ENCODE measurements around the gene CHERP.

- TF ChIP-seq FOXA1 (IDR thresholded peaks at IDR 0.05) = no peak
- no peak for TF ChIP-seq ELF4 (IDR thresholded peaks at IDR 0.05)
- TF ChIP-seq, protein P1, sequence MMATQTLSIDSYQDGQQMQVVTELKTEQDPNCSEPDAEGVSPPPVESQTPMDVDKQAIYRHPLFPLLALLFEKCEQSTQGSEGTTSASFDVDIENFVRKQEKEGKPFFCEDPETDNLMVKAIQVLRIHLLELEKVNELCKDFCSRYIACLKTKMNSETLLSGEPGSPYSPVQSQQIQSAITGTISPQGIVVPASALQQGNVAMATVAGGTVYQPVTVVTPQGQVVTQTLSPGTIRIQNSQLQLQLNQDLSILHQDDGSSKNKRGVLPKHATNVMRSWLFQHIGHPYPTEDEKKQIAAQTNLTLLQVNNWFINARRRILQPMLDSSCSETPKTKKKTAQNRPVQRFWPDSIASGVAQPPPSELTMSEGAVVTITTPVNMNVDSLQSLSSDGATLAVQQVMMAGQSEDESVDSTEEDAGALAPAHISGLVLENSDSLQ (IDR thresholded peaks at IDR 0.05) = no peak
- TF ChIP-seq TARDBP (IDR thresholded peaks at IDR 0.05) = no peak
- TF ChIP-seq ARNT (IDR thresholded peaks at IDR 0.05) = no peak
- no peak for TF ChIP-seq BHLHE40 (IDR thresholded peaks at IDR 0.05; ENCODE audit: borderline replicate concordance)
These were observed 37.1 kb upstream of the CHERP start for GRCh38 chr19:16579381-16579780.
